Natural killer cell (primary cell): Measurements from ENCODE around the gene EEPD1. TPM values are rescaled to one million over a fixed set of nuclear protein-coding genes. Genes with fewer than 3 reads are reported as not detected.
"Not testable (repeated sequence)": the region's sequence is repeated elsewhere in the genome, so short reads cannot be mapped to it uniquely, and the experiment has no call there.

Source experiments
- ATAC-seq, 3 donors: fragments of 150-1000 bp in 2 of 3; fragments of 200-7000 bp in 1 of 3; cut with Tn5 transposase; 1 replicate in 1 of 3; 2 replicates in 2 of 3; pipeline ENCODE4 v1.10.0; 2021; ENCODE audit warnings: mild to moderate bottlenecking in 2 of 3, moderate library complexity in 2 of 3
- DNase-seq, 2 donors: peaks; one replicate each; pipeline versions ENCODE4 v3.0.0 to v3.0.0-alpha.2; 2013 to 2021; ENCODE audit warnings: mixed read lengths in 1 of 2
- H3K27ac ChIP-seq: one replicate; pipeline ENCODE4 v1.5.1; 2013; ENCODE audit warnings: mild to moderate bottlenecking, low read length
- H3K27me3 ChIP-seq: one replicate; pipeline ENCODE4 v1.6.1; 2013; ENCODE audit warnings: low read length; ENCODE audit not compliant: control insufficient read depth, insufficient read depth
- H3K36me3 ChIP-seq: one replicate; pipeline ENCODE4 v1.6.1; 2013; ENCODE audit warnings: low read length; ENCODE audit not compliant: control insufficient read depth, insufficient read depth
- H3K4me1 ChIP-seq: one replicate; pipeline ENCODE4 v1.6.1; 2013; ENCODE audit warnings: low read length; ENCODE audit not compliant: control insufficient read depth, insufficient read depth
- H3K4me3 ChIP-seq: one replicate; pipeline ENCODE4 v1.5.1; 2013; ENCODE audit warnings: low read length
- H3K9me3 ChIP-seq: one replicate; pipeline ENCODE4 v1.6.1; 2013; ENCODE audit warnings: low read length; ENCODE audit not compliant: control insufficient read depth, insufficient read depth
- H3K27ac Mint-ChIP-seq, 2 donors: one replicate each; pipeline ENCODE4 v1.8.0; 2022; ENCODE audit warnings: mild to moderate bottlenecking in 2 of 2, mixed read lengths in 2 of 2, moderate library complexity in 1 of 2
- H3K27me3 Mint-ChIP-seq, 2 donors: one replicate each; pipeline ENCODE4 v1.8.0; 2022; ENCODE audit warnings: low read depth in 2 of 2, mixed read lengths in 2 of 2
- H3K36me3 Mint-ChIP-seq: one replicate; pipeline ENCODE4 v1.8.0; 2022; ENCODE audit warnings: mixed read lengths
- H3K4me1 Mint-ChIP-seq, 2 donors: one replicate each; pipeline ENCODE4 v1.8.0; 2022; ENCODE audit warnings: mixed read lengths in 2 of 2
- H3K4me3 Mint-ChIP-seq: one replicate; pipeline ENCODE4 v1.8.0; 2022; ENCODE audit warnings: mild to moderate bottlenecking, moderate library complexity, mixed read lengths
- H3K9me3 Mint-ChIP-seq, 2 donors: one replicate each; pipeline ENCODE4 v1.8.0; 2022; ENCODE audit warnings: mixed read lengths in 2 of 2
- CTCF ChIP-seq: fragments of 200-600 bp; IDR thresholded peaks from one replicate; pipeline ENCODE4 v1.8.0; 2022; ENCODE audit warnings: antibody characterized with exemption
- WGBS: methylation state at CpG from one replicate; pipeline ENCODE4 v1.1.7; 2013; ENCODE audit warnings: missing lambda C conversion rate; ENCODE audit not compliant: insufficient coverage; 5-methylcytosine and 5-hydroxymethylcytosine counted together
- intact Hi-C: fragments of 100-400 bp; cut with micrococcal nuclease; formaldehyde crosslinking; loops from one replicate; pipeline ENCODE4 v1.14.2; 2022
- total RNA-seq, 4 donors: library from RNA; stranded (reverse); fragments of 120-200 nt in 1 of 4; gene quantifications; one replicate each; pipeline versions ENCODE4 v1.2.3 to v1.2.4, GENCODE V29; 2013 to 2022

EEPD1 gene
- 1 to 10 TPM in 2 of 3 donors, under 1 TPM in 1; 0.45 to 4.9 (median 1.4) TPM for total RNA-seq
- total RNA-seq (2013): 4.1 TPM

DNA sequence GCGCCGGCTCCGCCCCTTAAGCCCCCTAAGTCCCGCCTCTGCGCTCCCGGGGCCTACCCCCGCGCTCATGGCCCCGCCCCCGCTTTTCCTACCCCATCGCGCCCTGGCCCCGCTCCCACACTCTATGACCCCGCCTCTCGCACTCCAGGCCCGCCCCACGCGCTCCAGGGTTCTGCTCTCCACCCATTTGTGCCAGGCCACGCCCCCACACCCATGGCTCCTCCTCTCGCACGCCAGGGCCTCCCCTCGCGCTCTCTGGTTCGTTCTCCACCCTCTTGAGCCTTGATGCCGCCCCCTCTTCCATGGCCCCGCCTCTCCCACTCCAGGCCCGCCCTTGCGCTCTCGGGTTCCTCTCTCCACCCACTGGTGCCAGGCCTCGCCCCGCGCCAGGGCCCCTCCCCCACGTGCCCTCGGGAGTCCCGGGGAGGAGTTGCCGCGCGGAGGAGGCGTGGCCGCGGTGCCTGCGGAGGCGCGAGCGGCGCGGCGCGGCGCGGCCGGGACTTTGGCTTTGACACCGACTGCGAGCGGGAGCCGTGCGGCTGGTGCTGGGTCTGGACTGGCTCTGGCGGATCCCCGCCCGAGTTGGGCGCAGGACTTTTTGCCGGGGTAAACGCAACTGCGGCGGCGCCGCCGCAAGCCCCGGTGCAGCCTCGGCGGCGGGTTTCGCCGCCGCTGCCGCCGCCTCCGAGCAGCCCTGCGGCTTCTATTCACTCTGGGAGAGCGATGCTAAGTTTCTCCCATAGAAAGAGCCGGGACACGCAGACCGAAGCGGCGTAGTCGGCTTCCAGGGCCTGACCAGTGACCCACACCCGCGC is at the start of gene EEPD1:
Gene EEPD1 (plus strand): TSS at position 499 of the 815 bp plus-strand sequence. CDS start 1,071 bp downstream, outside the sequence.
- TF ChIP-seq CTCF: no peak
- Histone ChIP-seq H3K4me1 (peaks cover 19% of the 10 kb centered on the region), H3K36me3 (no peaks in the 10 kb centered on the region), H3K27me3 (no peaks in the 10 kb centered on the region), H3K27ac (peak within 1 kb of the TSS; percentile 4), H3K4me3 (peak within 1 kb of the TSS; percentile 47), H3K9me3 (no peaks in the 10 kb centered on the region)
- peak; percentile 93 to 98 (median 93) for ATAC-seq
- intact Hi-C loops: loop anchor here (5.0 kb wide), 1 partner anchor 1116 kb away; the partner anchor contains the start of gene DPY19L1
- Mint-ChIP-seq H3K4me3 (peak within 1 kb of the TSS; percentile 88), H3K36me3 (no peaks in the 10 kb centered on the region), H3K27ac (peak within 1 kb of the TSS; percentile 18 to 65), H3K4me1 (peaks cover 5 to 17% of the 10 kb centered on the region in 2 donors), H3K9me3 (no peaks in the 10 kb centered on the region), H3K27me3 (peaks cover 0 to 4% of the 10 kb centered on the region in 2 donors)
- WGBS: under 1% methylated on average over 88 of the region's 88 CpGs
- peak; percentile 98 to 100 for DNase-seq

GRCh38 chr7:36103837-36104561 is 49.1 kb upstream of the EEPD1 start:
- WGBS: 33% methylated on average over 3 of the region's 3 CpGs
- H3K27me3 Mint-ChIP-seq: peaks cover 2 to 8% of the 10 kb centered on the region in 2 donors
- no peaks in the 10 kb centered on the region for H3K4me1 Mint-ChIP-seq
- no peaks in the 10 kb centered on the region for H3K27me3 ChIP-seq
- DNase-seq: no peak
- no peak overlapping the region for H3K27ac Mint-ChIP-seq
- H3K36me3 ChIP-seq: no peaks in the 10 kb centered on the region
- no peak overlapping the region for H3K4me3 Mint-ChIP-seq
- ATAC-seq: no peak
- intact Hi-C loops: no loop called here
- H3K9me3 Mint-ChIP-seq: no peaks in the 10 kb centered on the region
- H3K4me1 ChIP-seq: no peaks in the 10 kb centered on the region
- H3K36me3 Mint-ChIP-seq: peaks cover 6% of the 10 kb centered on the region
- no peaks in the 10 kb centered on the region for H3K9me3 ChIP-seq
- H3K4me3 ChIP-seq: no peak overlapping the region
- H3K27ac ChIP-seq: no peak overlapping the region
- TF ChIP-seq CTCF: no peak

DNA sequence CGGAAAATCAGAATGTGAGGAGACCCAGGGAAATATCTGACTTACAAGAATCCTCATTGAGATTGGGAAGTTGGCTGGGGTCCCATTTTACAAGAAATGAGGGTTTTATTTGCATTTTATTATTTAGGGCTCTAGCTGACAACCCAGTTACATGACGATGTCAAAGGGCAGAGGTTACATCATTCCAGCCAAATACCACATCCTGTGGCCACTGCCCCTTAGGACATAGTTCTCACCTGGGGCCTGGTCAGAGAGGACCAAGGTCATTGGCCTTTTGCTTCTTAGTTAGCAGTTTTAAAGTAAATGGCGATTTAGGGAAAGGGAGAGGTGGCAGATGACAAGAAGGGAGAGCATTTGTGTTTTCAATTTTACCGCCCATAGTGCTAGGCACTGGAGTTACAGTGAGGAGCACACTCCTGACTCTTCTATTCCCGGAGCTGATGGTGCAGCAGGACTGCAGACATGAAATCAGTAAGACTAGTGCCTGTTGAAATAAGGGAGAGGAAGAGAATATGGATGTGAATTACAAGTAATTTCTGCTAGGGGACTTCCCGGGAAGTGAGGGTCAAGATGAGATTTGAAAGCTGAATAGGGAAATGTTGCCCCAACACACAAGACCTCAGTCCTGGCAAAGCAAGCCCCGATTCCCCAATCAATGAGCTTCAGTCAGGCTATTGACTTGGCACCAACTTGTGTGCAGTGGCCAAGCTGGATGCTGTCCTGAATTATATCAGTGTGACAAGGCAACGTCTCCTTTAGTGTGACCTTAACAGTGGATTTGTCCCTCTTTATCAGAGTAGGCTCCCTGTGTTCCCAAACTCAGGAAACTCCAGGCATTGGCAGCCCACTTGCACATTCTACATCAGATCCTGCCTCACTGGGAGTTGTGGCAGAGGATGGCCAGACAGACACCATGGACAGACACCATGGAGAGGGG is 45.8 kb upstream of the EEPD1 start:
- not testable (repeated sequence) for H3K36me3 Mint-ChIP-seq, H3K4me1 Mint-ChIP-seq
- 81% methylated on average over 4 of the region's 8 CpGs for WGBS

More for the DNA sequence above, 45.8 kb upstream of the EEPD1 start:
- DNase-seq, H3K4me1 ChIP-seq, H3K9me3 Mint-ChIP-seq, H3K36me3 ChIP-seq, H3K27ac ChIP-seq, H3K27ac Mint-ChIP-seq, H3K27me3 Mint-ChIP-seq, H3K9me3 ChIP-seq, H3K4me3 Mint-ChIP-seq, ATAC-seq, H3K27me3 ChIP-seq, H3K4me3 ChIP-seq, intact Hi-C loops: not testable (repeated sequence)
